GM21390 (cell line): Measurements from ENCODE around the gene DROSHA.
"Not testable (repeated sequence)": the region's sequence is repeated elsewhere in the genome, so short reads cannot be mapped to it uniquely, and the experiment has no call there.

Experiments used
- ATAC-seq: cut with Tn5 transposase; IDR thresholded peaks from one replicate; pipeline ENCODE4 v1.9.1; 2021; ENCODE audit not compliant: unreplicated experiment

DROSHA gene, protein sequence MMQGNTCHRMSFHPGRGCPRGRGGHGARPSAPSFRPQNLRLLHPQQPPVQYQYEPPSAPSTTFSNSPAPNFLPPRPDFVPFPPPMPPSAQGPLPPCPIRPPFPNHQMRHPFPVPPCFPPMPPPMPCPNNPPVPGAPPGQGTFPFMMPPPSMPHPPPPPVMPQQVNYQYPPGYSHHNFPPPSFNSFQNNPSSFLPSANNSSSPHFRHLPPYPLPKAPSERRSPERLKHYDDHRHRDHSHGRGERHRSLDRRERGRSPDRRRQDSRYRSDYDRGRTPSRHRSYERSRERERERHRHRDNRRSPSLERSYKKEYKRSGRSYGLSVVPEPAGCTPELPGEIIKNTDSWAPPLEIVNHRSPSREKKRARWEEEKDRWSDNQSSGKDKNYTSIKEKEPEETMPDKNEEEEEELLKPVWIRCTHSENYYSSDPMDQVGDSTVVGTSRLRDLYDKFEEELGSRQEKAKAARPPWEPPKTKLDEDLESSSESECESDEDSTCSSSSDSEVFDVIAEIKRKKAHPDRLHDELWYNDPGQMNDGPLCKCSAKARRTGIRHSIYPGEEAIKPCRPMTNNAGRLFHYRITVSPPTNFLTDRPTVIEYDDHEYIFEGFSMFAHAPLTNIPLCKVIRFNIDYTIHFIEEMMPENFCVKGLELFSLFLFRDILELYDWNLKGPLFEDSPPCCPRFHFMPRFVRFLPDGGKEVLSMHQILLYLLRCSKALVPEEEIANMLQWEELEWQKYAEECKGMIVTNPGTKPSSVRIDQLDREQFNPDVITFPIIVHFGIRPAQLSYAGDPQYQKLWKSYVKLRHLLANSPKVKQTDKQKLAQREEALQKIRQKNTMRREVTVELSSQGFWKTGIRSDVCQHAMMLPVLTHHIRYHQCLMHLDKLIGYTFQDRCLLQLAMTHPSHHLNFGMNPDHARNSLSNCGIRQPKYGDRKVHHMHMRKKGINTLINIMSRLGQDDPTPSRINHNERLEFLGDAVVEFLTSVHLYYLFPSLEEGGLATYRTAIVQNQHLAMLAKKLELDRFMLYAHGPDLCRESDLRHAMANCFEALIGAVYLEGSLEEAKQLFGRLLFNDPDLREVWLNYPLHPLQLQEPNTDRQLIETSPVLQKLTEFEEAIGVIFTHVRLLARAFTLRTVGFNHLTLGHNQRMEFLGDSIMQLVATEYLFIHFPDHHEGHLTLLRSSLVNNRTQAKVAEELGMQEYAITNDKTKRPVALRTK (N-terminal part only)

DNA sequence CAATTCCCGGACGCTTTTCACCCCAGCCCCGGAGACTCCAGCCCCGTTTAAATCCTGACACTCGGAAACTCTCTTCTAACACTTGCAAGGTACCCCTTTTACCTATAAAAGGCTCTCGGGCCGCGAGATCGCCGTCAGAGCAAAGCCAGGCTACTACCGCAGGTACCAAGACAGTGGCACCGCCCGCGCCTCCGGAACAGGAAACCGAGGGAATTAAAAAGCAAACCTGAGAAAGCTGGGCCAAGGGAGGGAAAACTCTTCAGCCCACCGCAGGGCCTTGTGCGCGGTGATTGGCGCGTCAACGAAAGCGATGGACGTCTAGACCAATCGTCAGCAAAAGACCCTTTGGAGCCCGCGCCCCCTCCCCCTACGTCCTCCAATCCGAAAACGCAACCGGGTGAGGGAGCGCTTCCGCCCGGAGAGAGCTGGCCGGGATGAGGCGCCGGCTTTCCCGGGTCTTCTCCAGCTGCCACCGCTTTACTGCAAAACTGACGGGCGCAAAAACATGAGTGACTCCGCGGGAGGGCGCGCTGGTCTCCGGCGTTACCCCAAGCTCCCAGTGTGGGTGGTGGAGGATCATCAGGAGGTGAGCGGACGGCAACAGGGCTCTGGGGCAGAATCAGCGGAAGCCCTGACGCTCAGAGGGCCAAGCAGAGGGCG lies at the start of gene DROSHA, which contains the start of gene C5orf22:
TSS of gene DROSHA (minus strand) at position 206 of the 660 bp plus-strand sequence. CDS start 3,034 bp downstream, outside the sequence.
TSS of gene C5orf22 (plus strand) at position 414 of the 660 bp plus-strand sequence. CDS start at position 506, 92 bp downstream.
- peak; percentile 92 for ATAC-seq

DNA sequence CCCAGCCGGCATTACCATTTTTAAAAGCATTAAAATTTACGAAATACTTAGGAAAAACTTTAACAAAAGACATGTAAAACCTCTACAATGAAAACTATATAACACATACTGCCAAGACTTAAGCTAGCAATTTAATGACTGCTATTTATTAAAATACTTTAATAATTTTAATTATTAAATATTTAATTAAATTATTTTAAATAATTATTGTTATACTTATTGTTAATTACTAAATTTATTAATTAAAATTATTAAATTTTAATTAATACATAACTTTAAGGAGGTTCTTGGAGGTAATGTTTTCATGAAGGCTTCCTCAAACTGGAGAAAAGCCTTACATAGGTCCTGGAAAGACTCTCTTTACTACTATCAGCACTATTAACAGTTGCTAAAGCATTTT lies 47.7 kb upstream of the DROSHA start:
- ATAC-seq, result no peak

DNA sequence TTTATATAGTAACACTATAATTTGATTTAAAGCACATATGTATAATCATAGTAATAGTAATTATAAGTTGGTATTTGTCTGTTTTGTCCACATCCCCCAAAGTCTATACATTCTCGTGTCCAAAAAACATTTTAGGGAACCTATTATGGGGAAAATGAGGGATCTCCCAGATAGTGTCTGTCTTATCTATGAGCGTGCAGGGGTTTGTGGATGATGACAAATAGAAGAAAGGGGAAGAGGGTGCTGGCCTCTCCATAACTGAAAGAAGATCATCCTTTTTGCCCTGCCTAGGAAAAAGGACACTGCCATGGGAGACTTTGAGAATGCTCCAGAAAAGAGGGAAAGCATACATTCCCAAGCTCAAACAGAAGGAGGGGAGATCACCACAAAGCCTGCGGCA lies 45.5 kb upstream of the DROSHA start:
- ATAC-seq, result no peak

DNA sequence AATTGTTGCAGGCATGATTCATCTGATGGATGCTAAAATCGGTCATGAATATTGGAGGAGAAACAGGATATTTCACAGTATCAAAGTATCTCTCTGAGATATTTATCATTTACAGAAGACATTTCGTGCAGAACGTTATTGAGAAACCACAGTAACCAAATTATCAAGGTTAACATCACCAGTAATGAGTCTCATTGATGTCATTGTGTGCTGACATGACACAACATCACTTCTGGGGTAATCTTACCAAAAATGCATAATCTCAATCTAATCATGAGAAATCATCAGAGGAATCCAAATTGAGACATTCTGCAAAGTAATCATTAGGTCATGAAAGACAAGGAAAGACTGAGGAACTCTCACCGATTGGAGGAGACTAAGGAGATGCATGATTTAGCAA lies 42.9 kb upstream of the DROSHA start:
- ATAC-seq, result no peak

DNA sequence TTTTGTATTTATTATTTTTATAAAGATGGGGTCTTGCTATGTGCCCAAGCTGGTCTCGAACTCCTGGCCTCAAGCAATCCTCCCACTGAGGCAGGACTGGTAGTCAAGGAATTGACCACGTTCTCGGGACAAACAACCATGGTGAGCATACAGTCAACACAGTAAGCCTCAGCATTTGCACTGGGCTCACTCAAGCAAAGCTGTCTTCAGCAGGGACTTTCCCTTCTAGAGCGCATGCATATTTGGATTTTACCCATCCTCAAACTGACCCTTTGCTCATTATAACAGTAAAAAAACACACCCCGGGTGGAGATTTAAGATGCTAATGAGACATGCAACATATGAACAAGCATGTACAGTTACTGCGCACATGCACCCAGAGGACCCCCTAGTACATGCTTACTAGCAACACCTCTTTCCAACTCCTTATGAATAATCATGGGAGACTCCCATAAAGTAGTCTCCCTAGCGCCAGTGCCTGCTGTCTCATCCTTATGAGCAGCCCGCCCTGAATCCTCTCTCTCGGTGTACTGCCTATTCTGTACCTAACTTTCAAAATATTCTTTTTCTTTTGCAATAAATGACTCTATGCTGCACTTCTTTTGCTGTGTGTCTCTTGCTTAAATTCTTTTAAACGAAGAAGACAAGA lies 41.7 kb upstream of the DROSHA start:
- peak; percentile 72 for ATAC-seq

DNA sequence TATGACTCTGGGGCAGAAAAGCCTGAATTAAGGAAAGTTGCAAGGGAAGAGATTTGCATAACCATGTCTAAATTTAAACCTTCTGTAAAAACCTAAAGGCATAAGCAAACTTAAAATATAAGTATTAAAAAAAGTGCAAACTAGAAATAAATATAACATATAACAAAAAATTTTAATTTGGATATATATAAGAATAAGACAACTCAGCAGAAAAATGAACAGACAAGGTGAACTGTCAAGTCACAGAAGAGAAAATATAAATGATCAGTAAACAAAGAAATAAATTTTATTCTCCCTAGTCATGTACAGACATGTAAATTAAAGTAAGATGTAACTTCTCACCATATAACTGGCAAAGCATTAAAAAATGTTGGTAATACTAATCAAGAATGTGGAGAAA lies 37.2 kb upstream of the DROSHA start:
- no peak for ATAC-seq

DNA sequence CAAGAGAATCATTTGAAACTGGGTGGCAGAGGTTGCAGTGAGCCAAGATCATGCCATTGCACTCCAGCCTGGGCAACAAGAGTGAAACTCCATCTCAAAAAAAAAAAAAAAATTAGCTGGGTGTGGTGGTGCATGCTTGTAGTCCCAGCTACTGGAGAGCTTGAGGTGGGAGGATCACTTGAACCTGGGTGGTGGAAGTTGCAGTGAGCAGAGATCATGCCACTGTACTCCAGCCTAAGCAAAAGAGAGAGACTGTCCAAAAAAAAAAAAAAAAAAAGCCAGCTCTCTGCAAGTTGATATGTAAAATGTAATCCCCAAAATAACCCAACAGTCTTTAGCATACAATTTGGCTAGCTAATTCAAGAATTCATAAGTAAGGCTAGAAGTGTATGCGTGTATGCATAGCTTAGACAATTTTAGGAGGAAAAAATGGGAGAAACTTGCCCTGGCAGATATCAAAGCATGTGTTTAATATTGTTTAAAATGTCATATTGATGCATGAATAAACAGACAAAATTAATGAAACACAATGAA lies 36.5 kb upstream of the DROSHA start:
- ATAC-seq, result no peak

DNA sequence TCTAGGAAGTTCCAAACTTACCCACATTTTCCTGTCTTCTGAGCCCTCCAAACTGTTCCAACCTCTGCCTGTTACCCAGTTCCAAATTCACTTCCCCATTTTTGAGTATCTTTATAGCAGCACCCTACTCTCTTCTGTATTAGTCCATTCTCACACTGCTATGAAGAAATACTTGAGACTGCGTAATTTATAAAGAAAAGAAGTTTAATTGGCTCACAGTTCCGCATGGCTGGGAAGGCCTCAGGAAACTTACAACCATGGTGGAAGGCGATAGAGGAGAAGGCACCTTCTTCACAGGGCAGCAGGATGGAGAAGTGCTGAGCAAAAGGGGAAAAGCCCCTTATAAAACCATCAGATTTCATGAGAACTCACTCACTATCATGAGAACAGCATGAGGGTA lies 34.5 kb upstream of the DROSHA start:
- ATAC-seq, result not testable (repeated sequence)

DNA sequence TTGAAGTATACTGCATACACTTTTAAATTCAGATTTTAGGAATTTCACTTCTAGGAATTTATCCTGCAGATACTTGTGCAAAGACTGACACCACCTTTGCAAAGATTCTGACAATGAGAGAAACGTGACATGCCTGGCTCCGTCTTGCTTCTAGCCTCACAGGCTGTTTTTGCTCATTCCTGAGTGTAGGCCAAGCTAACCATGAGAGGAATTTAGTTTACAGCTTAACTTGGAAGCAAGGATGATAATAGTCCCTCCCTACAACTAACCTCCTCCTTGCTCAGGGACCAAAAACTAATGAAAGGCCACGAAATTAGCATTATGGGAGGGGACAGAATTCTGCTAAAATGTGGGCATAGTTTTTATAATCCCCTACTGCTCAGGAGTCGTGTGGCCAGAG lies 31.3 kb upstream of the DROSHA start:
- no peak for ATAC-seq

DNA sequence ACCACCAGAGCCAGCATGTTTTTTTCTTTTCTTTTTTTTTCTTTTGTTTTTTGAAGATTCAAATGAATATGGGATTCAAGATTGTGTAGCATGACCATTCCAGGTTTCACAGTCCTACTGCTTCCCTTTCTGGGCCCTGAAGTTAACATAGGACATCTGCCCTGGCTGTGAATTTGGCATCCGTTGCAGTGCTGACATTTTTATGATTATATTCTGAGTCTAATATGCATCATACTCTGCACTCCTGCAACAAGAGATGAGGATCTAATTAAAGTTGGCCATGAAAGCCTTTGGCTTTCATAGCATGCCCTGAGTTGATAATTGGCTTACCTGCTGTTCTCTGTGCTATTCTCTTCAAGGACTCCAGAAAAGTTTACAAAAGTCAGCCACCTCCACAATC lies 30.1 kb upstream of the DROSHA start:
- ATAC-seq, result no peak

DNA sequence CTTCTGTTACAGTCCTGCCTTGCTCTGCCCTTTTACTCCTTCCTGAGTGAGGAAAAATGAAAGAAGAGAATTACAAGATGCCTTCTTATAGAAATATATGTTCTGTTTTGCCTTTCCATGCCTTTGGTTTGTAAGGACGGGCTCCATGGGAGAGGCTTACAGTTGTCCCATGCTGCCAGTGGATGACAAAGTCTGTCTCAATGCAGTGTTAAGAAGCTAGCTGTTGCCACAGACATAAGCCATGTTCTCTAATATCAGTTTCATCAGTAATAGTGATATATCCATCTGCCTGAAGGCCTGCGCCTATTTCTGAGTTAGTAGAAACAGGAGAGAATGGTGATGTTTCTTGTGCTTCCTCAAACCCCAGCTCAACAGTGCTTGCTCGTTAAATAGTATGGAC lies 28.0 kb upstream of the DROSHA start:
- no peak for ATAC-seq

DNA sequence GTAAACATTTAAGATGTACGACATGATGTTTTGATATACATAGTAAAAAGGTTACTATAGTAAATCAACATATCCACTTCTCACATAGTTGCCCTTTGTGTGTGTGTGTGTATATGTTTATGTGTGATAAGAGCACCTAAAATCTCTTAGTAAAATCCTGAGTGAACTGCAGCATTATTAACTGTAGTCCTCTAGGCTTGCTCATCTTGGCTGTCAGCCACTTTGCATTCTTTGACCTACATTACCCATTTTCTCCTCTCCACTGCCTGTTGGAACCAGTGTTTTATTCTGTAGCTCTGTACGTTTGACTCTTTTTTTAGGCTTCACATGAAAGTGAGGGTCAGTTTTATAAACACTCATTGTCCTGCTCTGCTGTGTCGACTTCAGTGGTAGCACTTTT lies 24.6 kb upstream of the DROSHA start:
- no peak for ATAC-seq

DNA sequence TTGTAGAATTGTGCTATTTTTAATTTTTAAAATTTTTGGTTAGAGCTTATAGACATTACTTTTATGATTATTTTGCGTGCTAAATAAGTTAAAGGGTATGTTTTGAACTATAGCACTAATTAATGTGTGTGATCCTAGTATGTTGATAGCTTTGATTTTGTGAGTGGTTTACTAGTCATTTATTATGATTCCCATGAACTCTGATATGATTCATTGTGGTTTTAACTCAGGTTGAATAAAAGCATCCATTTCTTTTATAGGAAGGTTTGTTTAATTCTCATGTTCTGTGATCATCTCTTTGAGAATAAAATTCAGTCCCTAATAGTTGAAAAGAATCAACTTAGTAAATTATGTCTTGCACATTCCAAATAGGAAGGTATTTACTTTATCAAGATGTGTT lies 22.7 kb upstream of the DROSHA start:
- ATAC-seq, result no peak

DNA sequence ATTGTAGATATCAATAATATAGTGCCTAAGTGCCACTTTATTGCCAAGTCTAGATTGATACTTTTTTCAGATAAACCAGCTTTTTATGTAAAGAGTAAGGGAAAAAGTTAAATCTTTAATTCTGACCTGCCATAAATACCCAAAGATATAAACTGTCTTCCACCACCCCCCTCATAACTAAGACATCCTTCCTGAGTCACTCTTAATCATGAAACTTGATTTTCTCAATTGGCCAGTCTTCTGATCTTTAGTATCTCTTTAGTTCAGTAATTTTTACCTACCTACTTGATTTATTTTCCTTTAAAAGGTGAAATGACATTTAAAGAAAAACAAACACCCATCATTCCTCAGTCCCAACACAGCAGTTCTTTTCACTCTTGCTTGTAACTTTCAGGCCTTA lies 22.0 kb upstream of the DROSHA start:
- no peak for ATAC-seq

DNA sequence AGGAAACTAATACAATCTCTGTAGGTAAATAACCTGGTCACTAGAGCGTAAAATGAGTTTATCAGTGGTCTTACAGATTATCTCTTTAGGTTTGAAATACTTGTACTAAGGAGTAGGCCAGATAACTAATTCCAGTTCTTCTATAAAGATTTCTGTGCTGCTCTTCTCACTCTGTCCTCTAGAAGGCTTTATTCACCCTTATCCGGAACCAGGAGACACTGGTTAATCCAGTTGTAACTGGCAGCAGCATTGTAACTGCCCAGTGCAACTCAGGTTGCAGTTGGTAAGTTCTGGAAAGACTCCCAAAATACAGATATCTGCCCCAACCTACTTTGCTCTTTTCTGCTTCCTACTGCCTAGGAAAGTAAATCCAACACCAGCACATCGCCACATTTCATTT lies 20.0 kb upstream of the DROSHA start:
- no peak for ATAC-seq

DNA sequence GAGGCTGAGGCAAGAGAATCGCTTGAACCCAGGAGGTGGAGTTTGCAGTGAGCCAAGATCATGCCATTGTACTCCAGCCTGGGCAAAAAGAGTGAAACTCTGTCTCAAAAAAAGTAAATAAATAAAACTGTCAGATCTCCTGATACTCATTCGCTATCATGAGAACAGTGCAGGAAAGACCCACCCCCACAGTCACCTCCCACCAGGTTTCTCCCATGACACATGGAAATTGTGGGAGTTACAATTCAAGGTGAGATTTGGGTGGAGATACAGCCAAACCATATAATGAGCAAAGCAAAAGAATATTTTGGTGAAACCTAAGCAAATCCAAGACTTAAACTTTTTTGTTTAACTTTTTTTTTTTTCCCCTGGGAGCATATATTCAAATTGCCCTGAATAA lies 17.2 kb upstream of the DROSHA start:
- ATAC-seq, result not testable (repeated sequence)

DNA sequence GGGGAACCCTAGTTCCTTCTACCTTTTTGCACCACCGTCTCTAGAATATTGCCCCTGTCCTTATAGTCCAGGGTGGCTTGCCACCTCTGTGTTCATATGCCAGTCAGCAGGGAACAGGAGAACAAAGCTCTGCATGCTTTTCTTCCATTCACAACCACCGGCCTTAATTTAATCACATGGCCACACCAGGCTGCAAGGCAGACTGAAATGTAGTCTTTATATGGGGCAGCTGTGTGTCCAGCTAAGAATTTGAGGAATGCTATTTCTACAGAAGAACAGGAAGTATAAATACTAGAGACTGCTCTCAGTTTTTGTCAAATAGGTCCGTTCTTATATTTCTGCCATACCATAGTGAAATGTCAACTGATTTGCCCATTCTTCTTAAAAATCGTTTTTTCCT lies 6.0 kb upstream of the DROSHA start:
- ATAC-seq, result no peak

DNA sequence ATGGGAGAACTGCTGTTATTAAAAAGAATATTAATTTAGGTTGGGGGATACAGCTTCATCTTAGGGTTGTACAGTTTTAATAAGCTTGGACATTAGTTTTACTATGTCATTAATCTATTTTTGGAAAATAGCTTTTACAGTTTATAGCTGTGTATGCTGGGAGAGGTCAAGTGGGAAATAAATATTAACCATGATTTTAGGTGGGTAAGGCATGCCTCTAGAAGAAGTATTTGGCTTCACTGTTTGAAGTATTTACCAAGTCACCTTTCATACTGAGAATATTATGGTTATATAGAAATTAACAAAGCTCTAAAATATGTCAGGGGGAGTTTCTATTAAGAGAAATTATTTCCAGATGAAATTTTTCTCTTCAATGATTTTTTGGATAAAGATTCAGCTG lies 5.5 kb upstream of the DROSHA start:
- ATAC-seq, result no peak

DNA sequence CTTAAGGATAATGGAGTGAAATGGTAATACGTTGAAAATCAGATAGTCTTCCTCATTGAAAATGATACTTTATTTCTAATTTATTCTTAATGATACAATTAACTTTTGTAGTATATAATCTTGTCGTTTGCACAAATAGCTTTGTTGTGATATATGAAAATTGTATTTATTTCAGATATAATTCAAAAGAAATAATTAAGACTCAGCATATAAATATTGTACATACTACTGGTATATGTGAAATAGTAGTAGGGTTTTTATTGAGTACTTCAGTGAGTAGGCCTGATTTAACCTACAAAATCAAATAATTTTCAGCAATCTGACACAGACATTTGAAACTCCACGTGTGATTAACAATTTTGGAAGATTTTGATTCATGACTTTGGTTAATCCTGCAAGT lies 5.0 kb upstream of the DROSHA start:
- ATAC-seq, result no peak

DNA sequence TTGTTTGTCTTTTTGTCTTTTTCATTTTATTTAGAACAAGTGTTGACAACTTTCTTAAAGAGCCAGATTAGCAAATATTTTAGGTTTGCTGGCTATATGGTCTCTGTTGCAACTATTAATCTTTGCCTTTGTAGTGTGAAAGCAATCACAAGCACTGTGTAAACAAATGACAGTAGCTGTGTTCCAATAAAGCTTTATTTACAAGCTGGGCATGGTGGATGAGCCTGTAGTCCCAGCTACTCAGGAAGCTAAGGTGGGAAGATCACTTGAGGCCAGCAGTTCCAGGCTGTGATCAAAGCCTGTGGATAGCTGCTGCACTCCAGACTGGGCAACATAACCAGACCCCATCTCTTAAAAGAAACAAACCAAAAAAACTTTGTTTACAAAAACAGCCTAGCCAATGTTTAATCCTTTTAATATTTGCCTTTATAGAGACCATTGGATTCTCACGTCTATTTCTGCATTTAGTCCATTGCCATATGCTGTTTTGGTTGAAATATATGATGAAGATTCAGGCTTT lies 2.7 kb upstream of the DROSHA start:
- ATAC-seq, result no peak
